ENCODE measurements around the gene UBA52. TPM values are rescaled to one million over a fixed set of nuclear protein-coding genes. Genes with fewer than 3 reads are reported as not detected.

UBA52 gene
- total and polyA plus RNA-seq, 2 experiments from 2014 or later = 470 to 561 TPM

DNA sequence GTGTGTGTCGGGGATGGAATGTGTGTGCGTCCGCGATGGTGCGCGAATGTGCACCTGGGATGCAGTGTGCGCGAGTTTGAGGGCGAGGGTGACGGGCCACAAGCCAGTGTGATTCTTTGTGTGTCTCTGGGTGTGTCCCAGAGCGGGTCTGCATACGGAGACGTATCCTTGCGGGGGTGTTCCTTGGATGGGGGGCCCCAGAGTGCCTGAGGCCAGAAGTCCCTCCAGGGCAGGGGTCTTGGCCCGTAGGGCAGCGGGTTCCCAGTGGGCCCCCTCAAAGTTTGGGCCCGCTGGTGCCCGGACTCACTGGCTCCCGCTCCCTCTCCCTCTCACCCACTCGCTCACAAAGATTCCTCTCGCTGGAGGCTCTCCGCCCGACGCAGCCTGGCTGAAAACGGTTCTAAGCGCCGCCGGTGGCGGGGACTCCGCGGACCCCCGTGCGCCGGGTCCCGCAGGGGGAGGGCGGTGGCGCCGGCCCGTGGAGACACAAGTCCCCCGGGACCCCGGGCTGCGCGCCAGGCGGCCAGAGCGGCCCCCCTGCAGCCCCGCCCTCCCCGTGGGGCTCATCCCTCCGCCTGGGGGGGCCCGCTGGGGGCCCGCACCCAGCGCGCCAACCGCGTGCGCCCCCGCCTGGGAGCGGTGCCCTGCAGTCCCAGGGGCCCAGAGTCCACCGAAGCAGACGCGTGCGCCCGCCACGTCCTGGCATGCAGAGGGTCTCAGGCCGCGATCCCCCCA, 34.1 kb downstream of the UBA52 start:
- Histone ChIP-seq H3K79me2 (no peaks in the 10 kb centered on the region), H3K9me2 (replicated peaks; ENCODE audit: insufficient read depth) (no peaks in the 10 kb centered on the region), H3K27ac (no peak overlapping the region), H3K4me2 (peak overlapping the region; percentile 71), H3K9me3 (ENCODE audit: low read depth) (no peaks in the 10 kb centered on the region), H3K27me3 (peaks cover 87% of the 10 kb centered on the region), H4K20me1 (ENCODE audit: insufficient read depth, poor library complexity, severe bottlenecking) (no peaks in the 10 kb centered on the region), H2AFZ (no peak overlapping the region), H3K36me3 (replicated peaks; ENCODE audit: insufficient read depth, low read depth) (no peaks in the 10 kb centered on the region), H3K4me3 (no peak overlapping the region), H3K4me1 (ENCODE audit: insufficient read depth) (peaks cover 24% of the 10 kb centered on the region)
- DNase-seq (ENCODE audit: low spot score) = no peak
- TF ChIP-seq EZH2phosphoT487 (IDR thresholded peaks at IDR 0.05; ENCODE audit: low read depth, severe bottlenecking, unreplicated experiment) (no peak), EZH2 (IDR thresholded peaks at IDR 0.05; ENCODE audit: borderline replicate concordance) (peak; percentile 51)
- WGBS (ENCODE audit: low lambda C conversion rate, missing lambda C conversion rate) = 8% methylated on average over 34 of the region's 65 CpGs

DNA sequence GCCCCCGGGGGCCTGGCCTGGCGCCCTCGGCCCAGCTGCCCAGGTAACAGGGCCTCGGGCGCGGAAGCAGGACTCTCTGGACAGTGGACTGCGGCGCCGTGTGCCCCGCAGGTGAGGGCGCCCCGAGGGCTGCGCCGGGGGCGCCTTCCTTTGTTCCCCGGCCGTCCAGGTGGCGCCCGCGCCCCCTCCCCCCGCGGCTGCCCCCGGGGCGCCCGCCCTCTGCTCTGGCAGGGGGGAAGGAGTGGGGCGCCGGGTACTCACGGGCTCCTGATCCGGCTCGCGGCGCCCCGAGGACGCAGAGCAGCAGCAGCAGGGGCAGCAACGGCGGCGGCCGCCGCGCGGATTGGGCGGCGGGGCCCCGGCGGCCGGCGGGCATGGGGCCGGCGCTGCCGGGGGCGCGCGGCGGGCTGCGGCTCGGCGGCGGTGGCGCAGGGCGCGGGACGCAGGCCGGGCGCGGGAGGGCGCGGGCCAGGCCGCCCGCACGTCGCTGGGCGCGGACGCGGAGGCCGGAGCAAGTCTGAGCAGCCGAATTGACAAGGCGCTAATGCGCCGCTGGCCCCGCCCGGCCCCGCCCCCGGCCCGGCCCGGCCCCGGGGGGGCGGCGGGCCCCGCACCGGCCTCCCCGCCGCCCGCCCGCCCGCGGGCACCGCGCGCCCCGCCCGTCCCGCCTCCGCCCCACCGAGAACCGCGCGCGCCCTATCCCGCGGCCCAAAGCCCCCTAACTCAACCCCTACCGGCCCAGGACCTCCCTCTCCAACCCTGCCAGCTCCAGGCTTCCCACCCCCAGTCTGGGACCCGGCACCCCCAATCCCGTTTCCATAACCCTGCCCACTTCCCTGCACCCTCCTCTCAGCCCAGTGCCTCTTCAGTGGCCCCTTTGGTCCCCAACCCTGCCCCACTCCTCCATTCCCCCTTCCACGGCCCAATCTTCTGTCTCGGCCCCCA, 34.9 kb downstream of the UBA52 start, which contains the start of gene CRLF1:
CRLF1 (minus strand) TSS at position 519 of the 945 bp plus-strand sequence; CDS start at position 376, 143 bp downstream.
- DNase-seq (ENCODE audit: low spot score) = no peak
- Histone ChIP-seq H3K4me2 (peak within 1 kb of the TSS; percentile 71), H3K9me3 (ENCODE audit: low read depth) (no peaks in the 10 kb centered on the region), H3K9me2 (replicated peaks; ENCODE audit: insufficient read depth) (no peaks in the 10 kb centered on the region), H3K27me3 (peaks cover 89% of the 10 kb centered on the region), H3K36me3 (replicated peaks; ENCODE audit: insufficient read depth, low read depth) (no peaks in the 10 kb centered on the region), H3K79me2 (no peaks in the 10 kb centered on the region), H3K4me1 (ENCODE audit: insufficient read depth) (peaks cover 33% of the 10 kb centered on the region), H3K27ac (no peak within 1 kb of the TSS), H2AFZ (no peak within 1 kb of the TSS), H3K4me3 (no peak within 1 kb of the TSS), H4K20me1 (ENCODE audit: insufficient read depth, poor library complexity, severe bottlenecking) (no peaks in the 10 kb centered on the region)
- 2% methylated on average over 23 of the region's 116 CpGs for WGBS (ENCODE audit: low lambda C conversion rate, missing lambda C conversion rate)
- peak; percentile 39 for TF ChIP-seq EZH2phosphoT487 (IDR thresholded peaks at IDR 0.05; ENCODE audit: low read depth, severe bottlenecking, unreplicated experiment)
- no peak for TF ChIP-seq CTCF (IDR thresholded peaks at IDR 0.05; ENCODE audit: poor library complexity)
- TF ChIP-seq EZH2 (IDR thresholded peaks at IDR 0.05; ENCODE audit: borderline replicate concordance) = peak; percentile 25

GRCh38 chr19:18607226-18608101, 35.8 kb downstream of the UBA52 start:
- 5% methylated on average over 63 of the region's 68 CpGs for WGBS (ENCODE audit: low lambda C conversion rate, missing lambda C conversion rate)
- TF ChIP-seq EZH2 (IDR thresholded peaks at IDR 0.05; ENCODE audit: borderline replicate concordance) = peak; percentile 95
- TF ChIP-seq EZH2phosphoT487 (IDR thresholded peaks at IDR 0.05; ENCODE audit: low read depth, severe bottlenecking, unreplicated experiment) = no peak
- TF ChIP-seq CTCF (IDR thresholded peaks at IDR 0.05; ENCODE audit: poor library complexity) = no peak
- Histone ChIP-seq H3K9me3 (ENCODE audit: low read depth) (no peaks in the 10 kb centered on the region), H3K4me1 (ENCODE audit: insufficient read depth) (peaks cover 41% of the 10 kb centered on the region), H4K20me1 (ENCODE audit: insufficient read depth, poor library complexity, severe bottlenecking) (no peaks in the 10 kb centered on the region), H3K27ac (no peak overlapping the region), H3K27me3 (peaks cover 89% of the 10 kb centered on the region), H3K9me2 (replicated peaks; ENCODE audit: insufficient read depth) (no peaks in the 10 kb centered on the region), H3K4me3 (no peak overlapping the region), H3K79me2 (no peaks in the 10 kb centered on the region), H3K4me2 (peak overlapping the region; percentile 71), H3K36me3 (replicated peaks; ENCODE audit: insufficient read depth, low read depth) (no peaks in the 10 kb centered on the region), H2AFZ (no peak overlapping the region)
- no peak for DNase-seq (ENCODE audit: low spot score)

Data from hepatocyte (in vitro differentiated cells).